Natural killer cell (primary cell): ENCODE results near the gene ADAP2. TPM values are rescaled to one million over a fixed set of nuclear protein-coding genes. Genes with fewer than 3 reads are reported as not detected.
"Not testable (repeated sequence)": the region's sequence is repeated elsewhere in the genome, so short reads cannot be mapped to it uniquely, and the experiment has no call there.

Source experiments
- ATAC-seq, 3 donors: fragments of 150-1000 bp in 2 of 3; fragments of 200-7000 bp in 1 of 3; cut with Tn5 transposase; 1 replicate in 1 of 3; 2 replicates in 2 of 3; pipeline ENCODE4 v1.10.0; 2021; ENCODE audit warnings: mild to moderate bottlenecking in 2 of 3, moderate library complexity in 2 of 3
- DNase-seq, 2 donors: peaks; one replicate each; pipeline versions ENCODE4 v3.0.0 to v3.0.0-alpha.2; 2013 to 2021; ENCODE audit warnings: mixed read lengths in 1 of 2
- H3K27ac ChIP-seq: one replicate; pipeline ENCODE4 v1.5.1; 2013; ENCODE audit warnings: mild to moderate bottlenecking, low read length
- H3K27me3 ChIP-seq: one replicate; pipeline ENCODE4 v1.6.1; 2013; ENCODE audit warnings: low read length; ENCODE audit not compliant: control insufficient read depth, insufficient read depth
- H3K36me3 ChIP-seq: one replicate; pipeline ENCODE4 v1.6.1; 2013; ENCODE audit warnings: low read length; ENCODE audit not compliant: control insufficient read depth, insufficient read depth
- H3K4me1 ChIP-seq: one replicate; pipeline ENCODE4 v1.6.1; 2013; ENCODE audit warnings: low read length; ENCODE audit not compliant: control insufficient read depth, insufficient read depth
- H3K4me3 ChIP-seq: one replicate; pipeline ENCODE4 v1.5.1; 2013; ENCODE audit warnings: low read length
- H3K9me3 ChIP-seq: one replicate; pipeline ENCODE4 v1.6.1; 2013; ENCODE audit warnings: low read length; ENCODE audit not compliant: control insufficient read depth, insufficient read depth
- H3K27ac Mint-ChIP-seq, 2 donors: one replicate each; pipeline ENCODE4 v1.8.0; 2022; ENCODE audit warnings: mild to moderate bottlenecking in 2 of 2, mixed read lengths in 2 of 2, moderate library complexity in 1 of 2
- H3K27me3 Mint-ChIP-seq, 2 donors: one replicate each; pipeline ENCODE4 v1.8.0; 2022; ENCODE audit warnings: low read depth in 2 of 2, mixed read lengths in 2 of 2
- H3K36me3 Mint-ChIP-seq: one replicate; pipeline ENCODE4 v1.8.0; 2022; ENCODE audit warnings: mixed read lengths
- H3K4me1 Mint-ChIP-seq, 2 donors: one replicate each; pipeline ENCODE4 v1.8.0; 2022; ENCODE audit warnings: mixed read lengths in 2 of 2
- H3K4me3 Mint-ChIP-seq: one replicate; pipeline ENCODE4 v1.8.0; 2022; ENCODE audit warnings: mild to moderate bottlenecking, moderate library complexity, mixed read lengths
- H3K9me3 Mint-ChIP-seq, 2 donors: one replicate each; pipeline ENCODE4 v1.8.0; 2022; ENCODE audit warnings: mixed read lengths in 2 of 2
- WGBS: methylation state at CpG from one replicate; pipeline ENCODE4 v1.1.7; 2013; ENCODE audit warnings: missing lambda C conversion rate; ENCODE audit not compliant: insufficient coverage; 5-methylcytosine and 5-hydroxymethylcytosine counted together
- intact Hi-C: fragments of 100-400 bp; cut with micrococcal nuclease; formaldehyde crosslinking; loops from one replicate; pipeline ENCODE4 v1.14.2; 2022
- total RNA-seq, 4 donors: library from RNA; stranded (reverse); fragments of 120-200 nt in 1 of 4; gene quantifications; one replicate each; pipeline versions ENCODE4 v1.2.3 to v1.2.4, GENCODE V29; 2013 to 2022
- TF ChIP-seq, protein P1 (sequence below): fragments of 200-600 bp; IDR thresholded peaks from one replicate; pipeline ENCODE4 v1.8.0; 2022; ENCODE audit warnings: antibody characterized with exemption

ADAP2 gene
- total RNA-seq, 3 donors from 2014 or later (not counting 1 experiment from before 2014, with no cell fraction given): 2.6 to 6.6 (median 2.9) TPM

DNA sequence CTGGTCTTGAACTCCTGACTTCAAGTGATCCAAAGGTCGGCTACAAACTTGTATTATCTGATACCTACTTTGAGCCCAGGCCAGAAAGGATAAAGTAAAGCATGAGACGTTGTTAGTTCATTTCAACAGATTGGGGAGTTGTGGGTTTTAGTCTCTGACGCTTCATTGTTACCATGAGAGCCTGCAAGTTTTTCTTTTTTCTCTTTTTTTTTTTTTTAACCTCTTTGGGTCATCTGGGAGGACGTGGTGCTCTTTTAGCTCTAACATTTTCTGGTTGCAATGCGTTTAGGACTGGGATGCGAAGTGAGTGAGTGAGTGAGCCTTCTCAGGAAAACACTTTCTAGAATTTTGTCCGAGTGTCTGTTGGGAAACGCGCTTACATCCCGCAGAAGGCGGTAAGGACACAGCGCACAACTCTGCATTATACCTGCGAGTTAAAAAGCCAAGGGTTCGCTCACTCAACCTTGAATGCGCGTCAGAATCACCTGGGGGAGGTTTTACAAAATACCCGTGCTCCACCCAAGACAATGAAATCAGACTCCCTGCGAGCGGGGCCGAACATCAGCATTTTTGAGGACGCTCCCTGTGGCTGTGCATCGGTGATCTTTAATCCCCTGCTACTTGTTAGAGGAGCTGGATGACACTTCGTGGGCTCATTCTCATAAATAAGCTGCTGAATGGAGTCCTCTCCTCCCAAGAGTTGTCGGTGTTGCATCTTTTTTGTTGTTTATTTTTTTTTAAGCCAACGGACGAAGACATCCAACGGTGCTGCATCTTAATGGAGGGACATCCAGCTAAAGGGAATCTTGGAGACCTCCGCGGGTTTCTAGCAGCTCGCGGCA, 48.5 kb downstream of the ADAP2 start:
- WGBS: 12% methylated on average over 30 of the region's 31 CpGs
- Histone ChIP-seq H3K27me3 (no peaks in the 10 kb centered on the region), H3K27ac (peak overlapping the region; percentile 80), H3K4me3 (peak overlapping the region; percentile 66), H3K36me3 (no peaks in the 10 kb centered on the region), H3K9me3 (no peaks in the 10 kb centered on the region), H3K4me1 (peaks cover 37% of the 10 kb centered on the region)
- no peaks in the 10 kb centered on the region for H3K27me3 Mint-ChIP-seq
- ATAC-seq: peak in 2 of 3 donors; percentile 32 to 34
- H3K36me3 Mint-ChIP-seq: no peaks in the 10 kb centered on the region
- peak overlapping the region; percentile 87 to 96 for H3K27ac Mint-ChIP-seq
- TF ChIP-seq, protein P1, sequence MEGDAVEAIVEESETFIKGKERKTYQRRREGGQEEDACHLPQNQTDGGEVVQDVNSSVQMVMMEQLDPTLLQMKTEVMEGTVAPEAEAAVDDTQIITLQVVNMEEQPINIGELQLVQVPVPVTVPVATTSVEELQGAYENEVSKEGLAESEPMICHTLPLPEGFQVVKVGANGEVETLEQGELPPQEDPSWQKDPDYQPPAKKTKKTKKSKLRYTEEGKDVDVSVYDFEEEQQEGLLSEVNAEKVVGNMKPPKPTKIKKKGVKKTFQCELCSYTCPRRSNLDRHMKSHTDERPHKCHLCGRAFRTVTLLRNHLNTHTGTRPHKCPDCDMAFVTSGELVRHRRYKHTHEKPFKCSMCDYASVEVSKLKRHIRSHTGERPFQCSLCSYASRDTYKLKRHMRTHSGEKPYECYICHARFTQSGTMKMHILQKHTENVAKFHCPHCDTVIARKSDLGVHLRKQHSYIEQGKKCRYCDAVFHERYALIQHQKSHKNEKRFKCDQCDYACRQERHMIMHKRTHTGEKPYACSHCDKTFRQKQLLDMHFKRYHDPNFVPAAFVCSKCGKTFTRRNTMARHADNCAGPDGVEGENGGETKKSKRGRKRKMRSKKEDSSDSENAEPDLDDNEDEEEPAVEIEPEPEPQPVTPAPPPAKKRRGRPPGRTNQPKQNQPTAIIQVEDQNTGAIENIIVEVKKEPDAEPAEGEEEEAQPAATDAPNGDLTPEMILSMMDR: peak; percentile 26
- H3K9me3 Mint-ChIP-seq: no peaks in the 10 kb centered on the region
- peak overlapping the region; percentile 99 for H3K4me3 Mint-ChIP-seq
- peaks cover 29 to 34% of the 10 kb centered on the region in 2 donors for H3K4me1 Mint-ChIP-seq
- DNase-seq: peak; percentile 32 to 43
- intact Hi-C loops: loop anchor here (1.0 to 10.0 kb wide), 3 partner anchors 99 to 355 kb away; partner anchors contain the start of gene EVI2A

DNA sequence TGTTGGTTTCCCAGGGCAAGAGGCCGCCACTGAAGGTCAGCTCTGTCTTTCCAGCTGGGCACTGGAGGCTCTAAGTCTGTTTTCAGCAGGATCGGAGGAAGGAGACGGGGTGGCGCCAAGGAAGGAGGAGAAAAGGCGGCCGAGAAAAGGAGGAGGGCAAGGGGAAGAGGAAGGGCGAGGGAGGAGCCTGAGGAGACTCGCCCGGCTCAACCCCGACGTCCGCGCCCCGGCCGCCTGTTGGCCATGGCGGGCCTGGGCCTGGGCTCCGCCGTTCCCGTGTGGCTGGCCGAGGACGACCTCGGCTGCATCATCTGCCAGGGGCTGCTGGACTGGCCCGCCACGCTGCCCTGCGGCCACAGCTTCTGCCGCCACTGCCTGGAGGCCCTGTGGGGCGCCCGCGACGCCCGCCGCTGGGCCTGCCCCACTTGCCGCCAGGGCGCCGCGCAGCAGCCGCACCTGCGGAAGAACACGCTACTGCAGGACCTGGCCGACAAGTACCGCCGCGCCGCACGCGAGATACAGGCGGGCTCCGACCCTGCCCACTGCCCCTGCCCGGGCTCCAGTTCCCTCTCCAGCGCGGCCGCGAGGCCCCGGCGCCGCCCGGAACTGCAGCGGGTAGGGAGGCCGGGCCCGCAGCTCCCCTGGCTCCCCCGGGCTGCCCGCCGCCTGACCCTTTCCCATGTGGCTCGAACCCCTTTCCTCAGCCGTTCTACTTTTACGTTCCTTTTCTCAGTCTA, 49.3 kb downstream of the ADAP2 start, which contains the start of gene RNF135:
RNF135 (plus strand) TSS at position 209 of the 737 bp plus-strand sequence; CDS start at position 244, 35 bp downstream.
- ATAC-seq (peak; percentile 55 to 82 (median 72)), DNase-seq (peak; percentile 52 to 73)
- Histone ChIP-seq H3K9me3 (no peaks in the 10 kb centered on the region), H3K36me3 (no peaks in the 10 kb centered on the region), H3K4me1 (peaks cover 45% of the 10 kb centered on the region), H3K4me3 (peak within 1 kb of the TSS; percentile 66), H3K27ac (peak within 1 kb of the TSS; percentile 80), H3K27me3 (no peaks in the 10 kb centered on the region)
- TF ChIP-seq, protein P1: no peak
- Mint-ChIP-seq H3K36me3 (no peaks in the 10 kb centered on the region), H3K9me3 (no peaks in the 10 kb centered on the region), H3K27me3 (no peaks in the 10 kb centered on the region), H3K4me3 (peak within 1 kb of the TSS; percentile 99), H3K4me1 (peaks cover 34 to 41% of the 10 kb centered on the region in 2 donors), H3K27ac (peak within 1 kb of the TSS; percentile 87 to 96)
- intact Hi-C loops: loop anchor here (1.0 to 10.0 kb wide), 3 partner anchors 98 to 354 kb away; partner anchors contain the start of gene EVI2A
- under 1% methylated on average over 66 of the region's 66 CpGs for WGBS

DNA sequence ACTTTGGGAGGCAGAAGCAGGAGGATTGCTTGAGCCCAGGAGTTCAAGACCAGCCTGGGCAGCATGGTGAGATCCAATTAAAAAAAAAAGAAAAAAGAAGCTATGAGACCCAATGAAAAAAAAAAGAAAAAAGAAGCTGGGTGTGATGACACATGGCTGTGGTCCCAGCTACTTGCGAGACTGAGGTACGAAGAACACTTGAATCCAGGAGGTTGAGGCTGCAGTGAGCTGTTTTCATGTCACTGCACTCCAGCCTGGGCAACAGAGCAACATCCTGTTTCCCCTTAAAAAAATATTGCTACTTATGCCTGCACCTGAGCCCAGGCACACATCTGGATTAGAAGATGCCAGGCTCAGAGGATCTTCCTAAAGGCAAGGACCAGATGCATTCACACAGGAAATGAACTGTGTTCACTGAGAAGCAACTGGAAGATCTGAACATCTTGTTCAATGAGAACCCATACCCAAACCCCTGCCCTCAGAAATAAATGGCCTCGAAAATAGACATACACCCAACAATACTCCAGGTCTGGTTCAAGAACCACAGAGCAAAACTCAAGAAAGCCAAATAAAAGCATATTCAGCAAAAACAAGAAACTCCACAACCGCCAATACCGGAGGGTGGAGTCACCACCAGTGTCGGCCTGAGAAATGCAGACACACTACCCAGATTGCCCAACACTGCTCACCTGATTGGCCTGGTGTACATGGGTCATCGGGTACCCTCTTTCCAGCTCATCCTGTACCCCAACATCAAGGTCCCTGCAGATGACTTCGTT, 53.5 kb downstream of the ADAP2 start:
- Mint-ChIP-seq H3K4me3 (peak overlapping the region; percentile 74), H3K4me1 (peaks cover 30 to 45% of the 10 kb centered on the region in 2 donors), H3K27ac (peak overlapping the region; percentile 93 to 96)

DNA sequence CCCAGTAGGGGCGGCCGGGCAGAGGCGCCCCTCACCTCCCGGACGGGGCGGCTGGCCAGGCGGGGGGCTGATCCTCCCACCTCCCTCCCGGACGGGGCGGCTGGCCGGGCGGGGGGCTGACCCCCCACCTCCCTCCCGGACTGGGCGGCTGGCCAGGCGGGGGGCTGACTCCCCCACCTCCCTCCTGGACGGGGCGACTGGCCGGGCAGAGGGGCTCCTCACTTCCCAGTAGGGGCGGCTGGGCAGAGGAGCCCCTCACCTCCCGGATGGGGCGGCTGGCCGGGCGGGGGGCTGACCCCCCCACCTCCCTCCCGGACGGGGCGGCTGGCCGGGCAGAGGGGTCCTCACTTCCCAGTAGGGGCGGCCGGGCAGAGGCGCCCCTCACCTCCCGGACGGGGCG, 58.2 kb downstream of the ADAP2 start:
- not testable (repeated sequence) for DNase-seq, H3K27ac ChIP-seq, H3K4me3 Mint-ChIP-seq, H3K9me3 Mint-ChIP-seq, H3K27me3 Mint-ChIP-seq, H3K27ac Mint-ChIP-seq, H3K36me3 Mint-ChIP-seq, H3K9me3 ChIP-seq, H3K4me3 ChIP-seq, ATAC-seq, H3K36me3 ChIP-seq, H3K27me3 ChIP-seq
- H3K4me1 ChIP-seq: peaks cover 12% of the 10 kb centered on the region
- peaks cover 17 to 20% of the 10 kb centered on the region in 2 donors for H3K4me1 Mint-ChIP-seq
- WGBS: 98% methylated on average over 12 of the region's 33 CpGs
- intact Hi-C loops: loop anchor here (10.0 kb wide), 1 partner anchor 345 kb away; the partner anchor contains the start of gene EVI2A

More for the DNA sequence above, 53.5 kb downstream of the ADAP2 start:
- H3K4me1 ChIP-seq: peaks cover 33% of the 10 kb centered on the region
- intact Hi-C loops: loop anchor here (10.0 kb wide), 1 partner anchor 350 kb away; the partner anchor contains the start of gene EVI2A
- peak; percentile 48 to 51 for DNase-seq
- H3K9me3 ChIP-seq: no peaks in the 10 kb centered on the region
- H3K9me3 Mint-ChIP-seq: no peaks in the 10 kb centered on the region
- no peak overlapping the region for H3K4me3 ChIP-seq
- no peaks in the 10 kb centered on the region for H3K36me3 Mint-ChIP-seq
- H3K27me3 ChIP-seq: no peaks in the 10 kb centered on the region
- TF ChIP-seq, protein P1: no peak
- no peaks in the 10 kb centered on the region for H3K36me3 ChIP-seq
- no peaks in the 10 kb centered on the region for H3K27me3 Mint-ChIP-seq
- peak; percentile 74 to 78 (median 77) for ATAC-seq
- 63% methylated on average over 8 of the region's 8 CpGs for whole genome bisulfite sequencing
- peak overlapping the region; percentile 63 for H3K27ac ChIP-seq
